ENCODE measurements around the gene DIDO1.

DNA sequence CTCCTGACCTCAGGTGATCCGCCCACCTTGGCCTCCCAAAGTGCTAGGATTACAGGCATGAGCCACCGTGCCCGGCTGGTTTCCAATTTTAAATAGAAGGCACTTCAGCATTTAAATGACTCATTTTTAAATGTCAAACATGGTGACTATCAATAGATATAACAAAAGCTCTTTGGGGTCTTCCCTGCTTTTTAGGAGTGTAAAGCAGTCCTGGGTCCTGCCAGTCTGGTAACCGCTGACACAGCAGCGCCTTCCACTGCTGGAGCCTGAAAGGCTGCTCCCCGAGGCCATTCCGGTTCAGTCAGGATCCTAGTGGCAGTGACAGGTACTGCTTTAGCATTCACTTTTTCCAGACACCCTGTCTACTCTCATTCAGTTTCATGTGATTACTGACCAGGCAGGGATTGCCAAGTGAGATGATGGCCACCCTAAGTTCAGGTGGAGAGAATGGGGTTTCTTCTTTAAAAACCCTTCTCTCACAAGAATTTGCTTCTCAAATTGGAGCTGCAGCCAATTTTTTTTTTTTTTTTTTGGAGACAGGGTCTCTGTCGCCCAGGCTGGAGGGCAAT lies 5.1 kb downstream of the DIDO1 start:
- TF ChIP-seq CTCF (conservative IDR thresholded peaks at IDR 0.05 in 1 of 2, IDR thresholded peaks at IDR 0.05 in 1 of 2; ENCODE audit: low read depth in 1 of 2, low read length in 2 of 2) (peak; percentile 41 to 67), EZH2 (IDR thresholded peaks at IDR 0.05; ENCODE audit: low read length, missing control alignments) (no peak)
